Measurements from ENCODE around the gene LY6G6D.
A peak's percentile ranks its signal among the peaks of the same experiment; 100 is the strongest.

The LY6G6D gene

GRCh38 chr6:31737315-31737990 is 22.3 kb downstream of the LY6G6D start:
- no peak for DNase-seq

- DNase-seq = peak; percentile 52
Observed at GRCh38 chr6:31737991-31738979, 23.1 kb downstream of the LY6G6D start.

GRCh38 chr6:31739639-31740396 is 24.7 kb downstream of the LY6G6D start, which contains the start of gene MSH5:
Gene MSH5 (plus strand): TSS chr6:31740005. CDS start chr6:31740467, 462 bp downstream.
- DNase-seq = peak; percentile 90

DNA sequence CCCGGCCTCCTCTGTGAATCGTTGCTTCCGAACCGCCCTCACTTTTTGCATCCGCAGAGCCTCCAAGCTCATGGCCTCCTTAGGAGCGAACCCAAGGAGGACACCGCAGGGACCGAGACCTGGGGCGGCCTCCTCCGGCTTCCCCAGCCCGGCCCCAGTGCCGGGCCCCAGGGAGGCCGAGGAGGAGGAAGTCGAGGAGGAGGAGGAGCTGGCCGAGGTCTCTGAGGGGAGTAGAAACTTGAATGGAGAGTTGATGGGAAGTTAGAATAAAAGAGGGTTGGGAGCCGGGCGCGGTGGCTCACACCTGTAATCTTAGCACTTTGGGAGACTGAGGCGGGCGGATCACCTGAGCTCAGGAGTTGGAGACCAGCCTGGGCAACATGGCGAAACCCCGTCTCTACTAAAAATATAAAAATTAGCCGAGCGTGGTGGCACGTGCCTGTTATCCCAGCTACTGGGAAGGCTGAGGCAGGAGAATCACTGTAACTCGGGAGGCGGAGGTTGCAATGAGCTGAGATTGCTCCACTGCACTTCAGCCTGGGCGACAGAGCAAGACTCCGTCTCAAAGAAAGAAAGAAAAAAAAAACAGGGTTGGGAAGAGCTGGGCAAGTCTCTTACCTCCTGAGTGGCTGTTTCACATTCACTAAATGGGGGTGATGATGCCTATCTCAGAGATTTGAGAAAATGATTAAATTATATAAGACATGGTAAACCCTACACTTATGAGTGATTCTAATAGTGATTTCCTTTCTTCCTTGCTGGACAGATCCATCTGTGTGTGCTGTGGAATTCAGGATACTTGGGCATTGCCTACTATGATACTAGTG is 25.5 kb downstream of the LY6G6D start:
- DNase-seq = no peak

- DNase-seq = no peak
Observed at GRCh38 chr6:31741815-31742214, 26.7 kb downstream of the LY6G6D start.

GRCh38 chr6:31742894-31743293 is 27.7 kb downstream of the LY6G6D start:
- no peak for DNase-seq

DNA sequence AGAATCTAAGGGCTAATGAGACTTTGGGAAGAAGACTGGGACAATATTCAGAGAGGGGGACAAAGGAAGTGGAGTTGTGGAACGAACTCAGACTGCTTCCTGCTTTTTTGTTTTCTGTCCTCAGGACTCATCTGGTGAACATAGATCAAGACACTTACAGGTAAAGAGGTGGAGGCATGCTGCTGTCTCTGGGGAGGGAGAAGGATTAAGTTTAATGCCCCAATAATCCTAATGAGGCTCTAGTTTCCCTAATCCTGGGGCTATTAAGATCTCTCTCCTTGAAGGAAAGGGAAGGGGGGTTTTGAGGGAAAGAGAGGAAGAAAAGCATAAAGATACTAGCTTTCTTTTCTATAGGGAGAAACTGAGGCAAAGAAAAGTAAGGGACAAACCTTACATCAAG is 29.3 kb downstream of the LY6G6D start:
- DNase-seq = no peak

- no peak for DNase-seq
Observed at GRCh38 chr6:31749301-31750036, 34.3 kb downstream of the LY6G6D start.

DNA sequence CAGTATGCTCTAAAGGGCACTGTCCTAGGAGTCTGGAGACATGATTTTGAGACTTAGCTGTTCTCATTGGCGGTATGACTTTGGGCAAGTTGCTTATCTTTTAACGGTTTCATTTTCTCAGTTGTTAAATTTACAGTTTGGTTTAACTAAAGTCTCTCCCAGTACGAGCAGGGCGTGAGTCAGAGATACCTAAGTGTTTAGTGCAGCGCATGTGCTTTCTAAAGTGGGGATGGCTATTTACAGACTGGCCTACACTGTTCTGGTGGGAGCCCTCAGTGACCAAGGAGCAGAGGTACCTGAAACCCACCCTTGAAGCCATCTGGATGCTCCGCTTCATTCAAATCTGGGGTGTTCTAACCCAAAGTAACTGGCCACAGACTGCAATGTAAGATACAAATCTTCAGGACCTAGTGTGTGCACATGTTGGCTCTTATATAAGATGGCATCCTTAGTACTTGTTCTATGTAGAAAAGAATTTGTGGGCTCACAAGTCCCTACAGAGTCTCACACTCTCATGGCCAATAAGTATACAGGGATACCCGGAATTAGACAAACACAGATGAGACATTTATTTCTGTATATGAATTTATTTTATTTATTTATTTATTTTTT is 35.4 kb downstream of the LY6G6D start:
- DNase-seq = no peak

DNA sequence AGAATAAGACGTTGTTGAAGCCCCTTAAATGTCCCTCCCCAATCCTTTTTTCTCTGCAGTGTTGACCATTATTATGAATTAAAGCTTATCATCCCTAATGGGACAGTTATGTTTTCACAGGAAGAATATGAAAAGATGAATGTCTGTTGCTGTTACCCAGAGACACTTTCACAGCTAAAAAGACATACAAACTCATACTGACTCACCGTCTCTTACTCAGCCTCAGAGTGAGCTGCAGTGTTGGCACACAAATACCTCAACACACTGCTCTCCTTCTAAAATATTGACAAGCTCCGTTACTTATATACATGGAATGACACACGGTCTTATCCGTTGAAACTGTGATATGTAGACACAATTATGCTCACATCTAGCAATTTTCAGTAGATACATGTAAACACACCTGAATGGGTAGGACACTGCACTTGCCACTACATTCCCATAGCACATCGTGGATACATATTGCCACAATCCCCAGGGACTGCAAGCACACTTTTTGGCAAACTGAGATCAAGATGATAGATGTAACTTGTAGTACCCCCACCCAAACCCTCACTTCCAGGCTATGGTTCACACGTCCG is 37.7 kb downstream of the LY6G6D start:
- no peak for DNase-seq

DNA sequence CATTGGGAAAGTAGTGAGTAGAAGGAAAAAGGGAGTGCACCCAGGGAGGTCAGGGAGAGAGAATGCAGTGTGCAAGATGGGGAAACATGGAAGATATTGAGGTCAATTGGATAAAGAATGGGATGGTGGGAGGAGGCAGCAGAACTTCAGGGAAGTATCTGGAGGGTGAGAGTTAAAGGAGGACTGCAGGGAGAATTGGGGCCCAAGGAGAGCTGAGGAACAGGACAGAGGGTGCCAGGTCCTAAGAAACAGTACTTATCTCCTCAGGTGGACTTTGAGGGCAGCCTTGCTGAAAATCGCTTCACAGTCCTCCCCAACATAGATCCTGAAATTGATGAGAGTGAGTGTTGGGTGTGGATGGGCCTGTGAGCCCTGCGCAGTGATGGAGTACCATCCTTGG is 43.1 kb downstream of the LY6G6D start:
- DNase-seq = no peak

GRCh38 chr6:31760790-31761189 is 45.6 kb downstream of the LY6G6D start:
- DNase-seq = no peak

DNA sequence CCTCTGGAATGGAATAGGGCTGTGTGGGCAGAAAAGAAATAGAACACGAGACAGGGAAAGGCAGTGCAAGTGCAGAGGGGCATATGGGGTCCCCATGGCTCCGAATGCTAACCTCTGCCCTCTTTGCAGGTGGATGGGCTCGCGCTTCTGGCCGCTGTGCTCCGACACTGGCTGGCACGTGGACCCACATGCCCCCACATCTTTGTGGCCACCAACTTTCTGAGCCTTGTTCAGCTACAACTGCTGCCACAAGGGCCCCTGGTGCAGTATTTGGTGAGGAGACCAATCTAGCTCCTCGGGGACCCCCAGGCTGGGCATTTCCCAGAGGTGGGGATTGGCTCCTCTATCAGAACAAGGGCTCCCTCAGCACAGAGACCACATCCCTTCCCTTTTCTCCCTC is 46.2 kb downstream of the LY6G6D start:
- DNase-seq = no peak

- no peak for DNase-seq
Observed at GRCh38 chr6:31762356-31762755, 47.2 kb downstream of the LY6G6D start, which contains the start of gene SAPCD1. Gene SAPCD1 (plus strand): TSS chr6:31762656. CDS start chr6:31763055, 399 bp downstream.

GRCh38 chr6:31762878-31763618 is 47.9 kb downstream of the LY6G6D start:
- no peak for DNase-seq

GRCh38 chr6:31763619-31763940 is 48.4 kb downstream of the LY6G6D start:
- DNase-seq = no peak

DNA sequence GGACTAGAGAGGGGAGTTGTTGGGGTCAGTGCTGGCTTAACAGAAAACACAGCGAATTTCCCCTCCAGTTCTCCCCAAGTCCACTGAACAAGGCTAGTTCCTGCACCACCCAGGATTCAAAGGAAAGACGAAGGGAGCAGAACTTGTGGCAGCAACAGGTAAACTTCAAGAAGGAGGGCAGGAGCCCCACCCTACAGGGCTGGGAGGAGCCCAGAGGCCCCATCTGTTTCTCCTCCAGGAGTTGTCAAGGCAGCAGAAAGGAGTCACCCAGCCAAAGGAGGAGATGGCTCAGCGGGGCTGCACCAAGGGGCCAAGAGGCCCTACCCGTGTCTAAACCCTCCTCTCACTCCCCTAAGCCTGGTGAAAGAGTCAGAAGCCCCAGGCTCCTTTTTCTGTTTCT is 49.0 kb downstream of the LY6G6D start:
- DNase-seq = no peak

DNA sequence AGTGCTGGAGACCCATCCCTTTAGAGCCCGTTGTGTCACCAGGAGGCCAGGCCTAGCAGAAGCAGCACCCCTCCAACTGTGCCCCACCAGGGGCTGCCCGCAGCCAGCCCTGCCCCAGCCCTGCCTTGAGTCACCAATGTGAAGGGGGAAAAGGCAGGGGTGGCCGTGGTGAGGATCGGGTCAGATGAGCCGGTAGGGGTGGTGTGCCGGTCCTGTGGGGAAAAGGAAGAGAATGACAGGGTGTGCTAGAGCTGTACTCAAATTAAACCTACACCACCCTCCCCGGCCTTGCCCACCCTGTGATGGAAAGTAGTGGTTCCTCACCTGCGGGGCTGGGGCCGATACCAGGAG is 50.4 kb downstream of the LY6G6D start:
- no peak for DNase-seq

DNA sequence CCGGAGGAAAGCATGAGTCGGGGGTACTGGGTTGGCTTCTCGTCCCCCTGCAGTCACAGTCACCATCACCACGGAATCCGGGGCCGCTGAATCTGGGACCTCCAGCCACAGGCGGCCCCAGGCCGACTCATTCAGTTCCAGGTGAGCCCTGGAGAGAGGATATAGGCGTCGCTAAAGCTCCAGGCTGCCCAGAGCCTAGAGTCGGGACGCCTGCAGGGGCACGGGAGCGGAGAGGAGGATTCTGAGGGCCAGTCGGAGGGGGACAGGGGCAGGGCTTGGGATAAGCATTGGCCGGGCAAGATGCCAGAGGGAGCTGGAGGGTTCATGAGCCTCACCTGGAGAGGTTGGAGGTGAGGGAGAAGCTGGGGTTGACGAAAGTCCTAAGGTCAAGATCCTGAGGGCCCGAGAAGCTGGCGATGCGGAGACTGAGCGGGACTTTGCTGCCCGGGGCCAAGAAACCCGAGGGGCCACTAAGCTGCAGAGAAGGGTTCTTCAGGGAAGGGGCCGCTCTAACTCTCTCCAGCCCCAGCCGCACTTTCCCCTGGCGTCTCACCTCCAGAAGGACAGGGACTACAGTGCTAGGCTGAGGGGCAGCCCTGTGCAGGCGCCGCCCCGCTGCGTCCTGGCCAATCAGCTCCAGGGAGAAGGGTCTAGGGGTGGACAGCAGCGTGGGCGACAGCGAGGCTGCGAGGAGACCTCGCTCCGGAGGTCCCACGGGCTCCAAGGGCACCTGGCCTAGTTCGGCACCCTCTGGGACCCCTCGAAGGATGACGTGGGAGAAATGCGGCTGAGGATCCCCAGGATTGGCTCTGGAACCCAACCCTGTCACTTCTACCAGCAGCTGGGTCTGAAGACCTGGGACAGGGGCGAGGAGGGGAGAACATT is 51.0 kb downstream of the LY6G6D start:
- DNase-seq = no peak

Measured in activated T-cell treated with anti-CD3 and anti-CD28 coated beads for 4 hours (primary cell).